H1 (cell line): ENCODE data around the gene ZNF837. TPM values are rescaled to one million over a fixed set of nuclear protein-coding genes. Genes with fewer than 3 reads are reported as not detected.

ENCODE experiments used
- CBX5 ChIP-seq: fragments of 300-800, 300-1000 bp; sonication (generic); IDR thresholded peaks from 2 replicates; pipeline ENCODE4 v1.7.1; 2016; ENCODE audit warnings: antibody characterized with exemption, low read length, low read depth
- KDM1A ChIP-seq: fragments of 200-600, 300-600 bp; sonication (generic); IDR thresholded peaks from 2 replicates; pipeline ENCODE4 v1.7.1; 2016; ENCODE audit warnings: mild to moderate bottlenecking, low read length, borderline replicate concordance
- RAD21 ChIP-seq, 2 experiments: IDR thresholded peaks in 1 of 2; conservative IDR thresholded peaks in 1 of 2; 2 replicates each; pipeline ENCODE4 v1.6.1; 2011; ENCODE audit warnings: low read depth in 2 of 2, low read length in 2 of 2, improper control_type of control experiment in 1 of 2, inconsistent platforms in 1 of 2, mild to moderate bottlenecking in 1 of 2, moderate library complexity in 1 of 2
- RBBP5 ChIP-seq: IDR thresholded peaks from 2 replicates; pipeline ENCODE4 v1.7.1; 2012; ENCODE audit warnings: low read depth, mild to moderate bottlenecking, inconsistent platforms, low read length, moderate library complexity, borderline replicate concordance
- SP4 ChIP-seq: IDR thresholded peaks from 2 replicates; pipeline ENCODE4 v1.6.1; 2012; ENCODE audit warnings: low read length, inconsistent platforms
- YY1 ChIP-seq: IDR thresholded peaks from 2 replicates; pipeline ENCODE4 v1.6.1; 2011; ENCODE audit warnings: low read depth, mild to moderate bottlenecking, low read length
- polyA plus RNA-seq, 7 experiments: library from polyadenylated mRNA; depleted of rRNA in 3 of 7; stranded (reverse) in 5 of 7; unstranded in 2 of 7; fragments of >200 nt in 5 of 7; fragments of 200-250 nt in 2 of 7; gene quantifications; 1 replicate in 5 of 7; 2 replicates in 1 of 7; 4 replicates in 1 of 7; pipeline versions ENCODE4 v1.2.1 to v1.2.3, GENCODE V29; 2011 to 2013; ENCODE audit warnings: missing spikeins in 2 of 7, mixed read lengths in 2 of 7
- total RNA-seq: library from RNA; stranded (reverse); fragmentation: NEBNext Ultra II Directional; extraction: Animal tissue kit (Norgen Biotek cat#: 25700); gene quantifications from 2 replicates; pipeline ENCODE4 v1.2.1, GENCODE V29; 2021

ZNF837 gene
- total and polyA plus RNA-seq, 2 of the 8 experiments (the other 6 are each of a cell fraction or from before 2014, with no cell fraction given): 1.9 to 3.3 TPM

- no peak for TF ChIP-seq RAD21 (IDR thresholded peaks at IDR 0.05 in 1 of 2, conservative IDR thresholded peaks at IDR 0.05 in 1 of 2; ENCODE audit: low read depth in 2 of 2, low read length in 2 of 2)
- no peak for TF ChIP-seq RBBP5
- no peak for TF ChIP-seq KDM1A
- no peak for TF ChIP-seq YY1
- TF ChIP-seq SP4: no peak
- no peak for TF ChIP-seq CBX5
Observed at GRCh38 chr19:58374200-58374599, 6.6 kb downstream of the ZNF837 start (continued).
